HG03280 (cell line): ENCODE results near the gene FSTL4.
"Not testable (repeated sequence)": the region's sequence is repeated elsewhere in the genome, so short reads cannot be mapped to it uniquely, and the experiment has no call there.

Experiments
- ATAC-seq: cut with Tn5 transposase; IDR thresholded peaks from one replicate; pipeline ENCODE4 v1.9.1; 2021; ENCODE audit warnings: mild to moderate bottlenecking, moderate library complexity; ENCODE audit not compliant: unreplicated experiment

The FSTL4 gene

DNA sequence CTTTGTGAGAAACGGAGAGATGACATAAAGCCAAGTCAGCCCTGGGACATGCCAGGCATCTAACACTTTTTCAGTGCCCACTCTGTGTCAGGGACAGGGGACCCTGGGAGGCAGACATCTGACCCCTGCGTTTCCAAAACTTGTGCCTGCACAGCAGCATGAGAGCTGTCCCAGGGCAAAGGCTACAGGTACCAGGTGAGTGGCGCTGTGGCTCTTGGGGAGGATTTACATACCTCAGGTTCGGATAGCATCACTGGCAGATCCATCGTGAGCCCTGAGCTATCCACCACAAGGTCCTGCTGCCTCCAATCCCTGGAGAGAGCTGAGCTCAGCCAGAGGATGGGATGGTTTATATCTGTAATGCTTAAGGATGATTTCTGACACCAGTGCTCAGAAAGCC lies 52.4 kb downstream of the FSTL4 start:
- ATAC-seq: no peak

DNA sequence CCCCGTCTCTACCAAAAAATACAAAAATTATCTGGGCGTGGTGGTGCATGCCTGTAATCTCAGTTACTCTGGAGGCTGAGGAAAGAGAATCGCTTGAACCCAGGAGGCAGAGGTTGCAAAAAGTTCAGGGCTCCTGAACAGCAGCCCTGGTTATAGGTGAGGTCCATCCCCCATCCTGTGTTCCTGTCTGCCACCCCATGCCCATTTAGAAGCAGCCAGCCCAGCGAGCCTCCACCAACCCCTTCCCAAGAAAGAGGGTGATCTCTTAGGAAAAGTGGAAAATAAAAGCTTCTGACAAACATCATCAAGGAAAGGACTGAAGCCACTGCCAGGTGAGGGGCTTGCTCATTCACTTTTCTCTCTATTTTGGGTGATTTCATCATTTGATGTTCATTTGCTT lies 55.8 kb downstream of the FSTL4 start:
- no peak for ATAC-seq

DNA sequence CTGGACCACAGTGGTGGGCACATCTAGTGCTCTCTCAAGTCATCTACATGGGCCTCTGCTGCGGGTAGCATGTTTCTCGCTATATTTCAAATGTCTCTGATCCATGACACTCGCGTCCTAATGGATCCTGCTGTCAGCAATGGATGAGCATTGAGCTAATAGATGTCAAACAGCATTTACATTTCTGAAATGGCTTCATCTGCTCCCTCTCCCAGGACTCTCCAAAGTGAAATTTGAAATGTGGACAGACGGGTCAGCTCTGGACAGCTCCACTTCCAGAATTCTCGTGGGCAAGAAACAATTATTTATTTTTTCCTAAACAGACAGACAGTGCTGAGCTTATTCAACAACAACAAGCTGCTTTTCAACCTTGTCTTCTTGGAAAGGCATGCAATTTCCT lies 58.1 kb downstream of the FSTL4 start:
- no peak for ATAC-seq

DNA sequence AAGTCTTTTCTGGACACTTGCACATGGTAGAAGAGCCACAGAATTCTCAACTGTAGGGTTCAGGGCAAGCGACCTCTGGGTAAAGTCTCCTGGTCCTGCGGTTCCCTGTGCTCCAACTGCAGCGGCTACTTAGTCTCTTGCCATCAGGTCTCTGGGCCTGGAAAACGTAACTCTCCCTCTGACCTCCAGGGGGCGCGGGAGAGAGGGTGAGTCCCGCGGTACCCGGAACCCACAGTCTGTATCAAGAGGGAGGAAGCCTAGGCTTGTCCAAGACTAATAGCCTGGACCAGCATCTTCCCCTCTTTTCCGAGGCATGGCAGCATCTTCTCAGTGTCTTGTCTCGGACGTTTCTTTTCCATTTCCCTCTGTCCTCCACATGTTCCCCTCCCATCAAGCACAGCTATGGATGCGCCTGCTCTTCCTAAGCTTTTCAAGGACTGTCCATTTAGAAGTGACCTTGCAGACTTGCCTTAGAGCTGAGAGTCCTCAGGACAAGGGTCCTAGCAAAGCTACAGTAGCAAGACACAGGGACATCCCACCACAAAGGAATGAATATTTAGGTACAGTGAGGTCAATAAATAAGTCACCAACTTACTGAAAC lies 59.3 kb downstream of the FSTL4 start:
- ATAC-seq: peak; percentile 55

DNA sequence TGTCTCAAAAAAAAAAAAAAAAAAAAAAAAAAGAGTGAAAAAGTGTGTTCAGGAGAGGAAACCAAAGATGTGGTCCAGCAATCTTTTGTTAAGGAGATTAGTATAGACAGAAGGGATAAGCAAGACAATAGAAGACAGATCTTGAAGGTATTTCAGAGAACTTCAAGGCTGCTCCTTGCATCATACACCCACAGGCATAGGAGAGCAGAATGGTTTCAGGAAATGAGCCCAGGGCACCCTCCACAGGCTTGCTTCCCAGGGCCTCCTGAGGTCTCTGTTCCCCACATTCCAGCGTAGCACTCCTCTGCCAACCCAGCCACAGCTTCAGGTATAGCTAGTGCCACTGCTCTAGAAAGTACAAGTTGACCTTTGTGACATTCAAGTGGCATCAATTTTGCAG lies 65.8 kb downstream of the FSTL4 start:
- ATAC-seq: no peak

DNA sequence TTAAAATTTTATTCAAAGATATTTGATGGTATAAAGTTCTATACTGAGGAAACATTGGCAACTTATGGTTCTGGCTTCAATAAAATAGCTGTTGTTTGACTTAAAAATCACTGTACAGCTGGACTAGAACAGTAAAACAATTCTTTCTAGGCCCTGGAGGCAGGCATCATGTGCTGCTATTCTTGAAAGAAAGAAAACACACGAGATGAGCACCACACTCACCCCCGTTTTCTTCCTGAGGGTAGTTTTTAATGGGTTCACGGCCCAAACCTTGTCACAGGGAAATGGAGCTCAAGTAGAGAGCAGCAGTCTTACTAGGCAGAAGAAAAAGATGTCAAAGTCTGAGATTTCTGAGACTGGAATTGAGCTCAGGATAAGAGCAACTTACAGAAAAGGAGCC lies 68.0 kb downstream of the FSTL4 start:
- ATAC-seq: no peak

DNA sequence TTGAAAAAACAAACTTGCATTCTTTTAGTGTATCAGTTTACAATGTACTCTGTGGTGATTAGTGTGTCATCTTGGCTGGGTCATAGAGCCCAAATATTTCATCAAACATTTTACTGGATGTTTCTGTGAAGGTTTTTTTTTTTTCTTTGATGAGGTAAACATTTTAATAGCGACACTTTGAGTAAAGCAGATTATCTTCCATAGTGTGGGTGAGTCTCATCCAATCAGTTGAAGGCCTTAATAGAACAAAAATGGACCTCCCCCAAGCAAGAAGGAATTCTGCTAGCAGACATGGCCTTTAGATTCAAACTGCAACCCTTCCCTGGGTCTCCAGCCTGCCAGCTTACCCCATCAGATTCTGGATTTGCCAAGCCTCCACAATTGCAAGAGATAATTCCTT lies 72.5 kb downstream of the FSTL4 start:
- no peak for ATAC-seq

DNA sequence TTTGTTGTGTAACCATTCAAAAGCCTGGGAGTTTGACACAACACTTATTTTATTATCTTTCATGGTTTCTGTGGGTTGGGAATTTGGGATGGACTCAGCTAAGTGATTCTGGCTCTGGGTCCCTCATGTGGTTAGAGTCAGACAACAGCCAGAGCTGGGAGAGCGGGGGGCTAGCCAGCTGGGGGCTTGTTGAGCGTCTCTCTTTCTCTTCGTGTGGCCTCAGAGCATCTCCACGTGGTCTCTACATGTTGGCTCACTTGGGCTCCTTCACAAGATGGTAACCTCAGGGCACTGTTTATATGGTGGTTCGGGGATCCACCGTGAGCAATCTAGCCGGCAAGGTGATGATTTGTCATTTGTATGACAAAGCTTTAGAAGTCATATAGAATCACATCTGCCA lies 73.6 kb downstream of the FSTL4 start:
- ATAC-seq: no peak

DNA sequence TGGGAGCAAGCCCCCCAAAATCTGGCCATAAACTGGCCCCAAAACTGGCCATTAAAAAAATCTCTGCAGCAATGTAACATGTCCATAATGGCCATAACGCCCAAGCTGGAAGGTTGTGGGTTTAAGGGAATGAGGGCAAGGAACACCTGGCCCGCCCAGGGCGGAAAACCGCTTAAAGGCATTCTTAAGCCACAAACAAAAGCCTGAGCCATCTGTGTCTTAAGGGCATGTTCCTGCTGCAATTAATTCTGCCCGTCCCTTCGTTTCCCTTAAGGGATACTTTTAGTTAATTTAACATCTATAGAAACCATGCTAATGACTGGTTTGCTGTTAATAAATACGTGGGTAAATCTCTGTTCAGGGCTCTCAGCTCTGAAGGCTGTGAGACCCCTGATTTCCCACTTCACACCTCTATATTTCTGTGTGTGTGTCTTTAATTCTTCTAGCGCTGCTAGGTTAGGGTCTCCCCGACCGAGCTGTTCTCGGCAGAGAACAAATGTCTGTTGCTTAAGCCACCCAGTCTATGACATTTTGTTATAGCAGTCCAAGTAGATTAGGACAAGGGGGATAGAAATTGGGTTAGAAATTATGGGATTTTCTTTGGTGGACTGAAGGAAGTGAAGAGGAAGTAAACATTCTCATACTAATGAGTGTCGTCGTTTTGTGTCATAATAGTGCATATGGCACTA lies 77.0 kb downstream of the FSTL4 start:
- not testable (repeated sequence) for ATAC-seq

DNA sequence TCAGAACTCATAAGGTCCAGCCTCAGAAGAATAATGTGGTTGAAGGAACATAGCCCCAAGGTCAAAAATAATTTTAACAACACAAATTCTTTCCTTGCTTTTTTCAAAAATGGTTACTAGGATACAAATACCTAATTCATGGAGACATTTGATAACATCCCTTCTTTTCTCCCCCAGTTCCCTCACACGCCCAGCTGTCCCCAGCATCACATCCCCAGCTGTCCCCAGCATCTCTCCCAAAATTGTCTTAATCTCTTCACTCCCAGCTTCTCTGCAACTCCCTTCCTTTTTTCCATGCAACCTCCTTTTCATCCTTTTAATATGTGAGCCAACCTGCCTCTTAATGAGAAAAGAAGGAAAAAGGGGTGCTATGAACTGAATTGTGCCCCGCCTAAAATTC lies 77.8 kb downstream of the FSTL4 start:
- ATAC-seq: no peak

DNA sequence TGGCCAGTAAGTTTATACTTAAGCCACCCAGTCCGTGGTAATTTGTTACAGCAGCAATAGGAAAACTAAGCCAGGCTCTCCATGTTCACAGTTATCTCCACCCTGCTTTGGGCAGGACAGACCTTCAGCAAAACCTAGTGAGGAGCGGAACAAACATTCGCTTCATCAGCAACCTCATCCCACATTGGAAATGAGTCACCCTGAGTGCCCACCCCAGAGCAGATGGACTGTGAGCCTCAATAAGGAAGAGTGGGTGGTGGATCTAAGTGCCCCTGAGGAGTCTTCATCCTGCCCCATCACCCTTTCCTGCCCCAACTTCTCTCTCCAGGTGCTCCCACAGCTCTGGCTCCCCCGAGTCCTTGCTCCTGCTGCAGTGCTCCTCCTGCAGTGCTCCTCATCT lies 78.8 kb downstream of the FSTL4 start:
- no peak for ATAC-seq

DNA sequence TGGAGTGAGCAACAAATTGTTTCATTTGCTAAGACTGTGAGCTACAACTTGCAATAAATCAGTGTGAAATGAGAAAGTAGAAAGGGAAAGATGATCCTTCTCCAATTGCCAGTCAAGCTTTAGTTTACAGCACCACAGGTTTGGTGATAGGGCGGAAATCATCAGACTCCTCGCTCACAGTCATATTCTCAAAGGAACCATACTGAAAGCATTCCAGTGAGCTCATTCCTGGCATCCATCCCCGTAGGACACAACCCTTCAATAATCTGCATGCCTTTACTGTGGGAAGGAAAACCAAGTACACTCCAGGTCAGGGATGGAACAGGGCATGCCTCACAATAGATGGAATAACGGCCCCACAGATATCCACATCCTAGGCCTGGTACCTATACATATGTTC lies 80.7 kb downstream of the FSTL4 start:
- ATAC-seq: no peak

DNA sequence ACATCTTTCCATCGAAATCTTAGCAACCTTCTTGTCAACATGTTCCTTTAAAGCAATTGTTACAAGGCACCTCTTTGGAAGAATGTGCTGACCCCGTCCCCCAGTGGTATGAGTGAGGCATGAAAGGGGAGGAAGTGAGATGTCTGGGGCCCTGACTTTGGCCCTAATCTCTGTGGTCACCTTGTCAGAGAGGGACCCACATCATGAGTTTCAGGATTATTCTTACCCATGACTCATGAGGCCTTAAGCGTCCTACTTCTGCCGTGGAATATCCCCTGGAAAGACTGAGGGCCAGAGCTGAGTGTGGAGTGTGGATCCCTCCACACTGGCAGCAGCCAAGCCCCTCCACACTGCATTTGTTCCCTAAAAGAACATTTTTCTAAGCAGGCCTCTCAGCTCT lies 81.2 kb downstream of the FSTL4 start:
- peak; percentile 68 for ATAC-seq

DNA sequence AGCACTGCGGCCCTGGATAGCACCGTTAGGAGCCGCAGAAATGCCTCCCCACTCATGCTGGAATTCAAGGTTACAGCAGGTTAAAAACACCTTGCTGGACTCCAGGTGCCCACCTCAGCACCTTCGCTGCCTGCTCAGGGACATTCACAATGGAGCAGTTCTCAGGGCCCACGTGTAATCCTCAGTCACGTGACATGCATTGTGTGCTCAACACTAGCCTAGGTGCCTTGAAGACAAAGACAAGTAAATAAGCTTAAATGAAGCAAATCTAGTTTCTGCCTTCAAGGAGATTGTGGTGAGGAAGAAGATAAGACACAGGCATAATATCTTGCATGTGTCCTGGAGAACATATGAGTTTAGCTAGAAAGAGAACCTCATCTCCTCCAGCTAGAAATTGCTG lies 82.1 kb downstream of the FSTL4 start:
- no peak for ATAC-seq

DNA sequence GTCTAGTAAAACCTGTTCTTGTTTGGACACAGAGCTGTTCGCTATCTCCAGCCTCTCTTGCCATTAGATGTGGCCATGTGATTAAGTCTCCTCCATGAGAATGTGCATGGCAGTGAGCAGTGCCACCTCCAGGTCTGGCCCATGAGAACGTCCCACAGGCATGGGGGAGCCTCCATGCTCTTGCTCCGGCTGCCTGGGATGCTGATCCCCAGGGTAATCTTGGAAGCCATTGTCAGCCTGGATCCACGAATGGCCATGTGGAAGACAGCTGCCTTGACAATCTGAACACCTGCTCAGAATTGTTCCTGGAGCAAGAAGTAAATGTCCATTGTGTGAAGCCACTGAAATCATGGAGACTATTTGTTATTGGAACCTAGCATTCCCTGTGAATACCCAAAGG lies 83.5 kb downstream of the FSTL4 start:
- no peak for ATAC-seq

DNA sequence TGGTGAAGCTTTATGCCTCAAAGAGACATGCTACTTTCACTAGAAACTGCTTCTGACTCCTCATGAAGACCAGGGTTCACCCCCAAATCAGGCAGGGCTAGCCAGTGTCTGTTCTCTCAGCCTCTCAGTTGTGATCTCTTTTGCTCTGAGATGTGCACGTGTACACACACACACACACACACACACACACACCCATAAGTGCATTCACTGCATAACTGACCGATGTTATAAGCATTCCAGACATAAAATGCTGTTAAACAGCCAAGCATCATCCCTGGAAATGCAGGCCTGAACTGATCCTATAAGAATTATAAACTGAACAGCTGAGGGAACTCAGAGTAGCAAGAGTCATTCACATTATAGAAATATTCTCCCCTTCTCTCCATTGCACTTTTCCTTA lies 85.0 kb downstream of the FSTL4 start:
- no peak for ATAC-seq

DNA sequence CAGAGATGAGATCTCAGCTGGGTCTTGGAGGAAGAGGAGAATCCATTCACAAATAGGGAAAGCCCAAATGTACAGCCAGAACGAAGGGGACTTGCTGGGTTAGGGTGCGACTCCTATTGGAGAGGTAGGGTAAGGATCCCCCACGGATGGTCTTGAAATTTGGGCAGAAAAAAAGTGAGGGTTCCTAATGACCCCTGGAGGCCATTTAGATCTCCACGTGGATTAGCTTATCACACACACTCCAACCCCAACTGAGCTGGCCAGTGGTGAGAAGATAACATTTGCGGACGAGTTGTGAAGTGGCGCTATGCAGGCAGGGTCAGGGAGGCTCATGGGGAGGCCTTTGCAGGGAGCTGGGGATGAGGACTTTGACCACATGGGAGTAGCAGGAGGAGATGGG lies 86.0 kb downstream of the FSTL4 start:
- no peak for ATAC-seq

DNA sequence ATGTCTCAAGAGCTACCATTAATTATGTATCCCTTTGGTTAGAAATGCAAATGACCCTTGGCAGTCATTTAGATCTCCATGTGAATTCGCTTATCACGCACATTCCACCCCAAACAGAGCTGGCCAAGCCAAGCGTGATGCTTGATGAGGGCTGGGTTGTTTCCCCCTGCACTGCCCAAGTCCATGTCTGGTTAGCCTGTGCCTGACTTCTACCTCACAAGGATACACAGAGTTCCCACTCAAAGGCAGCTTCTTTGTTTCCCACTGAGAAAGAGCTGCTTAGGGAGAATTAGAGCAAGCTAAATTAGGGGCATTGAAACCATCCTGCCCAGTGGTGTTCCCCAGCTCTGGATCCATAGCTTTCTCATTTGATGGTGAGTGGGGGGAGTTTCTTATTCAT lies 87.2 kb downstream of the FSTL4 start:
- no peak for ATAC-seq

DNA sequence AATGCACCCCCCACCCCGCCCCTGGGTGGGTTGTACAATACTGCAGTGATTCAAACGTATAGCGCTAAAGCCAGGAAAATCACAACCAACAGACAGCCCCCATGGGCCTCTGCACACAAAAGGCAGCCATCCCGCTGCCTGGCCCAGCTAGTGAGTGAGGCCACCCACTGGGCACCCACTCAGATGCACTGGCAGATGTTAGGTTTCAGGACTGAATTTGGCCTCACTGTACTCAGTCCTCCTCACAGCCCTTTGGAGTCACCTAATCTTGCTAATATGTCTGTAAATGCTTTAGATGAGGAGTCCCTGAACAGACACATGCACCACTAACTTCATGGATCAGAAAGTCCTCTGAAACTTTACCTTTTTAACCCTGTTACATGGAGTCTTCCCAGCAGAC lies 87.7 kb downstream of the FSTL4 start:
- ATAC-seq: no peak

DNA sequence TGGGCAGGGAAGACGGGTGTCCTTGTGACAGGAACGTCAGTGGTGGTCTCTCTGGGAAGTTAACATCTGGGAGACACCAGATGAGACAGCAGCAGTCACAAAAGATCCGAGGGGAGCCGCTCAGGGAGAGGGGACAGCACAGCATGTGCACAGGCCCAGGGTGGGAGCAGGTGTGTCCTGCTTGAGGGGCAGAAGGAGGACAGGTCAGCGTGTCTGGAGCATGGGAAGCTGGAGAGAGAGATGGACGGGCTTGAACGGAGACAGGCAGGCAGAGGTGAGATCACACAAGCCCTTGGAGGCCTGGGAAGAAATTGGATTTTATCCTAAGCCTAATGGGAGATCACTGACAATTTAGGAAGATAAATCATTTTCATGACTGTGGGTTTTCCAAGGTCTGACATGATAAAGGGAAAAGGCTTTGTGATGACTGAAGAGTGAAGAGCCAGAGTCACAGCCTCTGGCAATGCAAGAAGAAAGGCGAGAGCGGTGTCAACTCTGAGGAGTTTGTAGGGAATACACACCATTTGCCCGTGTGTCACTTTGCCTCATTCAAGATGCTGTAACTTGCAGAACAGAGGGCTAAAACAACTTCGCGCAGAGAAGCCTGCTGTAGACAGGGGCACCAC lies 88.3 kb downstream of the FSTL4 start:
- ATAC-seq: no peak

DNA sequence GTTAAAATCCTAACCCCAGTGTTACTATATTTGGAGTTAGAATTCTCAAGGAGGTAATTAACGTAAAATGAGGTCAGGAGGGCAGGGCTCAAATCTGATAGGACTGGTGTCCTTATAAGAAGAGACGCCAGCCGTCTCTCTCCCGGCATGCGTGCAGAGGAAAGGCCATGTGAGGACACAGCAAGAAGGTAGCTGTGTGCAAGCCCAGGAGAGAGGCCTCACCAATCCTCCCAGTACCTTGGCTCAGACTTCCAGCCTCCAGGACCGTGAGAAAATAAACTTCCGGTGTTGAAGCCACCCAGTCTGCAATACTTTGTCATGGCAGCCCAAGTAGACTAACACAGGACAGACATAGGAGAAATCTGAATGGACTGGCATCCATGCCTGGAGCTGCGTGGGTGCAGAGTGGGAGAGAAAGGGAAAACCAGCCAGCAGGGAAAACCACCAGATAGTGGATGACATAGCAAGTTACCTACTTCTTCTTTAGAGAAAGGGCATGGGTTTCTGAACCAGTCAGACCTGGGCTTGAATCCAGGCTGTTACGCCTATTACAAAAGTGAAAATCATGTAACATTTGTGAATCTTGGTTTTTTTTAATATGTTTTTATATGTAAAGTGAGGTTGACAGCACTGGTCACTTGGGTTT lies 89.2 kb downstream of the FSTL4 start:
- ATAC-seq: no peak

DNA sequence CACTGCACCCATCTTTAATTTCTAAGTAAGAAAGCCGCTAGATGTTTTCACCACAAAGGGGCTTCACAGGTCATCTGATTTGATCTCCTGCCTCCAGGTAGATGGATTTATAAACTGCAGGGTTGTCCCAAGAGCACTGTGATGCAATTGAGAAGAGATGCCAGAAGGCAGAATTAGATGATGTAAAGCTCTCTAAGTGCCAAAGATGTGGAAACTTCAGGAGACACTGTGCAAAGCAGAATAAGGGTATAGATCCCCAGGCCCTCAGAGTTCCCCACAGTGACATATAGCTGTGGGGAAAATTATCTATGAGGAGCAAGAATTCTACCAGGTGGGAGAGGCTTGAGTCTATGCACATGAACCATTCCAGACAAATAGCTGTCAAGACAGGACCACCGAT lies 90.5 kb downstream of the FSTL4 start:
- no peak for ATAC-seq
